Femur (tissue), 1 donor: ENCODE results near the gene IL13RA1.
"Not testable (repeated sequence)": the region's sequence is repeated elsewhere in the genome, so short reads cannot be mapped to it uniquely, and the experiment has no call there.

ENCODE experiments used
- DNase-seq: peaks from one replicate; pipeline ENCODE4 v3.0.0-alpha.2; 2017

The IL13RA1 gene

GRCh38 chrX:118726887-118727685 is at the start of gene IL13RA1:
Gene IL13RA1, plus strand, starts transcription at chrX:118727606. Its CDS starts 33 bp downstream, at chrX:118727639.
- peak; percentile 87 for DNase-seq

GRCh38 chrX:118679290-118679689 is 48.1 kb upstream of the IL13RA1 start:
- no peak for DNase-seq

GRCh38 chrX:118682258-118683014 is 45.0 kb upstream of the IL13RA1 start:
- DNase-seq, result no peak

- DNase-seq, result no peak
Observed at GRCh38 chrX:118685393-118685792, 42.0 kb upstream of the IL13RA1 start.

GRCh38 chrX:118688935-118689334 is 38.5 kb upstream of the IL13RA1 start:
- no peak for DNase-seq

- DNase-seq, result no peak
Observed at GRCh38 chrX:118693843-118694242, 33.6 kb upstream of the IL13RA1 start.

- no peak for DNase-seq
Observed at GRCh38 chrX:118694638-118695037, 32.8 kb upstream of the IL13RA1 start.

GRCh38 chrX:118698516-118699170 is 28.8 kb upstream of the IL13RA1 start:
- no peak for DNase-seq

- no peak for DNase-seq
Observed at GRCh38 chrX:118702741-118703140, 24.7 kb upstream of the IL13RA1 start.

- no peak for DNase-seq
Observed at GRCh38 chrX:118706681-118707080, 20.7 kb upstream of the IL13RA1 start.

- no peak for DNase-seq
Observed at GRCh38 chrX:118714521-118714920, 12.9 kb upstream of the IL13RA1 start.

GRCh38 chrX:118715917-118716316 is 11.5 kb upstream of the IL13RA1 start:
- not testable (repeated sequence) for DNase-seq

- not testable (repeated sequence) for DNase-seq
Observed at GRCh38 chrX:118716833-118717232, 10.6 kb upstream of the IL13RA1 start.

GRCh38 chrX:118717678-118718391 is 9.6 kb upstream of the IL13RA1 start:
- no peak for DNase-seq

- no peak for DNase-seq
Observed at GRCh38 chrX:118718737-118719136, 8.7 kb upstream of the IL13RA1 start.

- DNase-seq, result no peak
Observed at GRCh38 chrX:118720058-118720707, 7.2 kb upstream of the IL13RA1 start.

GRCh38 chrX:118723376-118723775 is 4.0 kb upstream of the IL13RA1 start:
- no peak for DNase-seq

GRCh38 chrX:118724365-118724764 is 3.0 kb upstream of the IL13RA1 start:
- no peak for DNase-seq

- no peak for DNase-seq
Observed at GRCh38 chrX:118724775-118725174, 2.6 kb upstream of the IL13RA1 start.

- no peak for DNase-seq
Observed at GRCh38 chrX:118726396-118726795, 1.0 kb upstream of the IL13RA1 start.

- DNase-seq, result peak; percentile 47
Observed at GRCh38 chrX:118727686-118728339, 407 bp downstream of the IL13RA1 start.
